ENCODE results near the gene CLSTN1. TPM values are rescaled to one million over a fixed set of nuclear protein-coding genes. Genes with fewer than 3 reads are reported as not detected.

Gene CLSTN1
- total RNA-seq, 1 donor from 2014 or later, result 75.4 TPM

GRCh38 chr1:9841460-9841859, 17.7 kb upstream of the CLSTN1 start:
- TF ChIP-seq, protein P1, sequence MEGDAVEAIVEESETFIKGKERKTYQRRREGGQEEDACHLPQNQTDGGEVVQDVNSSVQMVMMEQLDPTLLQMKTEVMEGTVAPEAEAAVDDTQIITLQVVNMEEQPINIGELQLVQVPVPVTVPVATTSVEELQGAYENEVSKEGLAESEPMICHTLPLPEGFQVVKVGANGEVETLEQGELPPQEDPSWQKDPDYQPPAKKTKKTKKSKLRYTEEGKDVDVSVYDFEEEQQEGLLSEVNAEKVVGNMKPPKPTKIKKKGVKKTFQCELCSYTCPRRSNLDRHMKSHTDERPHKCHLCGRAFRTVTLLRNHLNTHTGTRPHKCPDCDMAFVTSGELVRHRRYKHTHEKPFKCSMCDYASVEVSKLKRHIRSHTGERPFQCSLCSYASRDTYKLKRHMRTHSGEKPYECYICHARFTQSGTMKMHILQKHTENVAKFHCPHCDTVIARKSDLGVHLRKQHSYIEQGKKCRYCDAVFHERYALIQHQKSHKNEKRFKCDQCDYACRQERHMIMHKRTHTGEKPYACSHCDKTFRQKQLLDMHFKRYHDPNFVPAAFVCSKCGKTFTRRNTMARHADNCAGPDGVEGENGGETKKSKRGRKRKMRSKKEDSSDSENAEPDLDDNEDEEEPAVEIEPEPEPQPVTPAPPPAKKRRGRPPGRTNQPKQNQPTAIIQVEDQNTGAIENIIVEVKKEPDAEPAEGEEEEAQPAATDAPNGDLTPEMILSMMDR (IDR thresholded peaks at IDR 0.05), result no peak
- TF ChIP-seq EZH2phosphoT487 (IDR thresholded peaks at IDR 0.05) (no peak), EZH2 (IDR thresholded peaks at IDR 0.05) (no peak)
- Histone ChIP-seq H3K27ac (no peak overlapping the region), H3K4me2 (no peak overlapping the region), H3K4me1 (peaks cover 10% of the 10 kb centered on the region), H3F3A (ENCODE audit: low read depth) (peaks cover 2% of the 10 kb centered on the region), H3K9ac (no peak overlapping the region), H3K79me2 (ENCODE audit: low read depth) (no peaks in the 10 kb centered on the region), H3K9me3 (ENCODE audit: low read depth) (no peaks in the 10 kb centered on the region), H3K27me3 (no peaks in the 10 kb centered on the region), H4K20me1 (ENCODE audit: low read depth) (peaks cover 2% of the 10 kb centered on the region), H3K36me3 (no peaks in the 10 kb centered on the region), H3K4me3 (no peak overlapping the region), H2AFZ (replicated peaks) (no peak overlapping the region)
- Mint-ChIP-seq H3K9me3 (no peaks in the 10 kb centered on the region), H3K4me1 (peaks cover 22% of the 10 kb centered on the region), H3K4me3 (no peak overlapping the region), H3K36me3 (no peaks in the 10 kb centered on the region), H3K27me3 (ENCODE audit: insufficient read depth, low read depth) (peaks cover 6% of the 10 kb centered on the region), H3K27ac (no peak overlapping the region)
- DNase-seq (ENCODE audit: low spot score), result no peak

GRCh38 chr1:9840176-9840575, 16.4 kb upstream of the CLSTN1 start:
- Mint-ChIP-seq H3K4me3 (no peak overlapping the region), H3K36me3 (no peaks in the 10 kb centered on the region), H3K27ac (no peak overlapping the region), H3K27me3 (ENCODE audit: insufficient read depth, low read depth) (peaks cover 6% of the 10 kb centered on the region), H3K9me3 (no peaks in the 10 kb centered on the region), H3K4me1 (peaks cover 30% of the 10 kb centered on the region)
- Histone ChIP-seq H3K9me3 (ENCODE audit: low read depth) (no peaks in the 10 kb centered on the region), H2AFZ (replicated peaks) (no peak overlapping the region), H3K4me3 (no peak overlapping the region), H3F3A (ENCODE audit: low read depth) (peaks cover 14% of the 10 kb centered on the region), H3K27me3 (no peaks in the 10 kb centered on the region), H3K27ac (no peak overlapping the region), H3K9ac (no peak overlapping the region), H3K4me2 (no peak overlapping the region), H3K36me3 (no peaks in the 10 kb centered on the region), H4K20me1 (ENCODE audit: low read depth) (no peaks in the 10 kb centered on the region), H3K79me2 (ENCODE audit: low read depth) (no peaks in the 10 kb centered on the region), H3K4me1 (peaks cover 16% of the 10 kb centered on the region)
- TF ChIP-seq, protein P1 (IDR thresholded peaks at IDR 0.05), result no peak
- no peak for TF ChIP-seq EZH2 (IDR thresholded peaks at IDR 0.05)
- no peak for TF ChIP-seq EZH2phosphoT487 (IDR thresholded peaks at IDR 0.05)
- no peak for DNase-seq (ENCODE audit: low spot score)

DNA sequence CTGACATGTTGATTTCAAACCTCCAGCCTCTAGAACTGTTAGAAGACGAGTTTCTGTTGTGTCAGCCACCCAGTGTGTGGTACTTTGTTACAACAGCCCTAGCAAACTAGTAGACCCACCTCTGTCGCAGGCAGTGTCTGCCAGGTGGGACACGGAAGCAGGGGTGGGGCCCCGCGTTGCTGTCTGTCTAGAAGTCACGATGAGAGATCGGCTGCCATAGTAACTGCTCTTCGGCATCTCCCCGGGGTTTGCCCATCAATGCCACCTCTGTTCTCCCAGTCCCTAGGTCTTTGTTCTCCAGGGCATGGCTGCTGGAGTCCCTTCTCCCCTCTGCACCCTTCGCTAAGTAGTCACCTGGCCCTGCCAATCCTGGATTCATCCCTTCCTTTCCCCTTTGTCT, 15.2 kb upstream of the CLSTN1 start:
- Histone ChIP-seq H3K4me1 (peaks cover 19% of the 10 kb centered on the region), H4K20me1 (ENCODE audit: low read depth) (no peaks in the 10 kb centered on the region), H3F3A (ENCODE audit: low read depth) (peaks cover 15% of the 10 kb centered on the region), H3K9me3 (ENCODE audit: low read depth) (no peaks in the 10 kb centered on the region), H3K79me2 (ENCODE audit: low read depth) (no peaks in the 10 kb centered on the region), H3K36me3 (no peaks in the 10 kb centered on the region), H3K9ac (no peak overlapping the region), H2AFZ (replicated peaks) (no peak overlapping the region), H3K4me3 (no peak overlapping the region), H3K27me3 (no peaks in the 10 kb centered on the region), H3K4me2 (no peak overlapping the region), H3K27ac (no peak overlapping the region)
- H3K9me3 Mint-ChIP-seq, result no peaks in the 10 kb centered on the region
- H3K36me3 Mint-ChIP-seq, result no peaks in the 10 kb centered on the region
- peaks cover 10% of the 10 kb centered on the region for H3K27me3 Mint-ChIP-seq (ENCODE audit: insufficient read depth, low read depth)
- DNase-seq (ENCODE audit: low spot score), result no peak
- TF ChIP-seq EZH2phosphoT487 (IDR thresholded peaks at IDR 0.05) (no peak), EZH2 (IDR thresholded peaks at IDR 0.05) (no peak)
- TF ChIP-seq, protein P1 (IDR thresholded peaks at IDR 0.05), result no peak
- peaks cover 32% of the 10 kb centered on the region for H3K4me1 Mint-ChIP-seq
- no peak overlapping the region for H3K27ac Mint-ChIP-seq
- no peak overlapping the region for H3K4me3 Mint-ChIP-seq

Measured in neural progenitor cell (in vitro differentiated cells).